KMS-11 (cell line): ENCODE measurements around the gene DNAH17.

Experiments
- H2AFZ ChIP-seq: fragments of 200-600 bp; sonication (generic); 2 replicates; pipeline ENCODE4 v1.6.1; 2016; ENCODE audit warnings: antibody characterized with exemption, mixed run types, low read depth
- H3K27ac ChIP-seq: fragments of 200-600 bp; sonication (generic); 2 replicates; pipeline ENCODE4 v1.6.1; 2016; ENCODE audit warnings: mild to moderate bottlenecking, mixed run types
- H3K27me3 ChIP-seq: fragments of 200-600 bp; sonication (generic); 2 replicates; pipeline ENCODE4 v1.6.1; 2017; ENCODE audit warnings: mild to moderate bottlenecking, low read depth, mixed run types, moderate library complexity; ENCODE audit not compliant: insufficient read depth
- H3K36me3 ChIP-seq: fragments of 200-600 bp; sonication (generic); 2 replicates; pipeline ENCODE4 v1.6.1; 2017; ENCODE audit warnings: mild to moderate bottlenecking, mixed run types; ENCODE audit not compliant: insufficient read depth
- H3K4me1 ChIP-seq: fragments of 200-600 bp; sonication (generic); 2 replicates; pipeline ENCODE4 v1.6.1; 2016; ENCODE audit warnings: mild to moderate bottlenecking, low read depth, mixed run types; ENCODE audit not compliant: poor library complexity, severe bottlenecking
- H3K4me2 ChIP-seq: fragments of 200-600 bp; sonication (generic); 2 replicates; pipeline ENCODE4 v1.7.0; 2016; ENCODE audit warnings: mild to moderate bottlenecking, mixed run types
- H3K4me3 ChIP-seq: fragments of 200-600 bp; sonication (generic); IDR thresholded peaks from 2 replicates; pipeline ENCODE4 v1.6.1; 2017; ENCODE audit warnings: low read depth, low read length, mixed read lengths; ENCODE audit not compliant: insufficient read depth
- H3K79me2 ChIP-seq: fragments of 200-600 bp; sonication (generic); 2 replicates; pipeline ENCODE4 v1.6.1; 2016; ENCODE audit warnings: low read depth, mixed run types; ENCODE audit not compliant: insufficient read depth
- H3K9ac ChIP-seq: fragments of 200-600 bp; sonication (generic); 2 replicates; pipeline ENCODE4 v1.6.1; 2016; ENCODE audit warnings: mild to moderate bottlenecking, mixed run types
- H4K20me1 ChIP-seq: fragments of 200-600 bp; sonication (generic); 2 replicates; pipeline ENCODE4 v1.6.1; 2016; ENCODE audit warnings: mild to moderate bottlenecking, mixed run types; ENCODE audit not compliant: insufficient read depth
- CTCF ChIP-seq: fragments of 200-600 bp; sonication (generic); conservative IDR thresholded peaks from 2 replicates; pipeline ENCODE4 v1.6.1; 2017; ENCODE audit warnings: low read depth, mild to moderate bottlenecking, antibody characterized with exemption, low read length, moderate library complexity, mixed read lengths

The DNAH17 gene

DNA sequence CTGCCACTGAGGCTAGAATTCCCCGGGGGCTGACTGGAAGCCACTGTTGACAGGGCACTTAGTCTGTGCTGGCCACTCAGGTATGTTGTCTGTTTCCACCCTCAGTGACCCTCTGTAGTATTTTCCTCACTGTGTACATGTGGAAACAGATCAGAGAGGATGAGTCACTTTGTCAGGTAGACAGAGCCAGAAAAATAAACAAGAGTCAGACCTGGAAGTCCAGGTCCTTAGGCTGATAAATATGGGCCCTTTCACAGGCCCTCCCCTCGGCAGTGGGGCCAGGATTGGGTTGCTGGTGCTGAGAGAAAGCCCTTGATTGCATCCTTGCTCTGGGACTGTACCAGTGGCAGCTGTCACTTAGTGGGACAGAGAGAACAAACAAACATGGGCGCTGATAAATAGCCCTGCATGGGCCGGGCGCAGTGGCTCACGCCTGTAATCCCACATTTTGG, 177.5 kb downstream of the DNAH17 start:
- no peaks in the 10 kb centered on the region for H4K20me1 ChIP-seq
- no peaks in the 10 kb centered on the region for H3K27me3 ChIP-seq
- no peak overlapping the region for H3K27ac ChIP-seq
- no peak for TF ChIP-seq CTCF
- H3K79me2 ChIP-seq: peaks cover 10% of the 10 kb centered on the region; the same call in 1 of the 2 replicates
- H3K9ac ChIP-seq: no peak overlapping the region
- H3K4me2 ChIP-seq: no peak overlapping the region
- no peaks in the 10 kb centered on the region for H3K4me1 ChIP-seq
- no peak overlapping the region for H2AFZ ChIP-seq
- H3K4me3 ChIP-seq: no peak overlapping the region
- H3K36me3 ChIP-seq: peaks cover 21% of the 10 kb centered on the region; the same call in 1 of the 2 replicates

DNA sequence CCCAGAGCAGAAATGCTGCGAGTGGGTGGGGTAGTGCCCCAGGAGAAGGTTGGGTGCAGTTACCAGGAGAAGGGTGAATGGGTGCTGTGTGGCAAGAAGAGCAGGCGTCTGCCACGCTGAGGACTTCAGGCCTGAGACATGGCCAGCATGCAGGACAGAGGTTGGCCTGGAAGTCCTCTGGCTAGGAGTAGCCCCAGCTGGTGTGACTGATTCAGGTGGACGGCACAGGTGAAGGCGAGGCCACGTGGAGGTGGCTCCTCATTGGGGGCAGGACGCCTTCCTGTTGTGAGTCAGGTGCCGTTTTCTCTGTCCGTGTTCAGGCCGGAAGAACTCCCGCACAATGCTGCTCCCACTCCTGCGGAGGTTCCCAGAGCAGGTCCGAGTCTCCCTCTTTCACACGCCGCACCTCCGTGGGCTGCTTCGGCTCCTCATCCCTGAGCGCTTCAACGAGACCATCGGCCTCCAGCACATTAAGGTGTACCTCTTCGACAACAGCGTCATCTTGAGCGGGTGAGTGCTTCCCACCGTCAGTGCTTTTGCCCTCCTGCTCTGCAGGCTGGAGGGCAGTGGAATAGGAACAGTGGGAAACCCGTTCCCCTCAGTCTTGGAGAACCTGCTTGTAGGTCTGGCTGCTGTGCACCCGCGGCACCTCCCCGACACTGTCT, 178.0 kb downstream of the DNAH17 start:
- Histone ChIP-seq H3K4me2 (no peak overlapping the region), H3K79me2 (peaks cover 10% of the 10 kb centered on the region; the same call in 1 of the 2 replicates), H3K4me1 (no peaks in the 10 kb centered on the region), H3K36me3 (peaks cover 21% of the 10 kb centered on the region; the same call in 1 of the 2 replicates), H3K9ac (no peak overlapping the region), H3K27me3 (no peaks in the 10 kb centered on the region), H4K20me1 (no peaks in the 10 kb centered on the region), H3K27ac (no peak overlapping the region), H2AFZ (no peak overlapping the region), H3K4me3 (no peak overlapping the region)
- no peak for TF ChIP-seq CTCF

GRCh38 chr17:78398390-78398789, 178.8 kb downstream of the DNAH17 start:
- no peaks in the 10 kb centered on the region for H3K4me1 ChIP-seq
- H4K20me1 ChIP-seq: no peaks in the 10 kb centered on the region
- peaks cover 20% of the 10 kb centered on the region; the same call in 1 of the 2 replicates for H3K36me3 ChIP-seq
- H3K27me3 ChIP-seq: no peaks in the 10 kb centered on the region
- H3K4me3 ChIP-seq: no peak overlapping the region
- H3K79me2 ChIP-seq: peaks cover 10% of the 10 kb centered on the region; the same call in 1 of the 2 replicates
- no peak for TF ChIP-seq CTCF
- no peak overlapping the region for H3K9ac ChIP-seq
- H3K27ac ChIP-seq: no peak overlapping the region
- H2AFZ ChIP-seq: no peak overlapping the region
- no peak overlapping the region for H3K4me2 ChIP-seq

GRCh38 chr17:78397681-78398101, 179.5 kb downstream of the DNAH17 start:
- Histone ChIP-seq H3K4me2 (no peak overlapping the region), H3K4me1 (no peaks in the 10 kb centered on the region), H3K36me3 (peaks cover 17% of the 10 kb centered on the region; the same call in 1 of the 2 replicates), H3K9ac (no peak overlapping the region), H3K27ac (no peak overlapping the region), H2AFZ (no peak overlapping the region), H3K27me3 (no peaks in the 10 kb centered on the region), H4K20me1 (no peaks in the 10 kb centered on the region), H3K79me2 (peaks cover 13% of the 10 kb centered on the region; the same call in 1 of the 2 replicates), H3K4me3 (no peak overlapping the region)
- TF ChIP-seq CTCF: no peak
